ENCODE data around the gene TMEM52. TPM values are rescaled to one million over a fixed set of nuclear protein-coding genes. Genes with fewer than 3 reads are reported as not detected.

Gene TMEM52
- total RNA-seq, 2 experiments from 2014 or later = 1.7 to 2.5 TPM

- ChIA-PET POLR2A (no interaction called here), CTCF (ENCODE audit: unreplicated experiment) (no interaction called here)
- intact Hi-C loops (cut with micrococcal nuclease; ENCODE audit: unreplicated experiment) = no loop called here
- no TSS peak for BruUV-seq (replicated peaks)
- DNase-seq (ENCODE audit: low spot score) = no peak
- H3K79me2 ChIP-seq (ENCODE audit: insufficient read depth, low read depth, low read length) = no peaks in the 10 kb centered on the region
- H3K4me3 ChIP-seq (ENCODE audit: low read depth, low read length, poor library complexity, severe bottlenecking) = no peak overlapping the region
- no peak overlapping the region for H2AFZ ChIP-seq (ENCODE audit: low read length)
- H3K4me2 ChIP-seq (ENCODE audit: low read length) = no peak overlapping the region
- H3K27ac ChIP-seq (ENCODE audit: low read depth, low read length, poor library complexity, severe bottlenecking) = no peak overlapping the region
- H3K36me3 ChIP-seq (ENCODE audit: insufficient read depth, low read length) = no peaks in the 10 kb centered on the region
- H4K20me1 ChIP-seq (ENCODE audit: insufficient read depth, low read length) = no peaks in the 10 kb centered on the region
- H3K9me3 ChIP-seq (ENCODE audit: low read length) = no peaks in the 10 kb centered on the region
- no peaks in the 10 kb centered on the region for H3K9me2 ChIP-seq (ENCODE audit: insufficient read depth, low read length)
- TF ChIP-seq EZH2phosphoT487 (IDR thresholded peaks at IDR 0.05; ENCODE audit: borderline replicate concordance, low read depth, low read length) = no peak
- TF ChIP-seq, protein P1, sequence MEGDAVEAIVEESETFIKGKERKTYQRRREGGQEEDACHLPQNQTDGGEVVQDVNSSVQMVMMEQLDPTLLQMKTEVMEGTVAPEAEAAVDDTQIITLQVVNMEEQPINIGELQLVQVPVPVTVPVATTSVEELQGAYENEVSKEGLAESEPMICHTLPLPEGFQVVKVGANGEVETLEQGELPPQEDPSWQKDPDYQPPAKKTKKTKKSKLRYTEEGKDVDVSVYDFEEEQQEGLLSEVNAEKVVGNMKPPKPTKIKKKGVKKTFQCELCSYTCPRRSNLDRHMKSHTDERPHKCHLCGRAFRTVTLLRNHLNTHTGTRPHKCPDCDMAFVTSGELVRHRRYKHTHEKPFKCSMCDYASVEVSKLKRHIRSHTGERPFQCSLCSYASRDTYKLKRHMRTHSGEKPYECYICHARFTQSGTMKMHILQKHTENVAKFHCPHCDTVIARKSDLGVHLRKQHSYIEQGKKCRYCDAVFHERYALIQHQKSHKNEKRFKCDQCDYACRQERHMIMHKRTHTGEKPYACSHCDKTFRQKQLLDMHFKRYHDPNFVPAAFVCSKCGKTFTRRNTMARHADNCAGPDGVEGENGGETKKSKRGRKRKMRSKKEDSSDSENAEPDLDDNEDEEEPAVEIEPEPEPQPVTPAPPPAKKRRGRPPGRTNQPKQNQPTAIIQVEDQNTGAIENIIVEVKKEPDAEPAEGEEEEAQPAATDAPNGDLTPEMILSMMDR (conservative IDR thresholded peaks at IDR 0.05; ENCODE audit: low read length) = no peak
- peaks cover 12% of the 10 kb centered on the region for H3K4me1 ChIP-seq (ENCODE audit: insufficient read depth, low read length, poor library complexity, severe bottlenecking)
Observed at GRCh38 chr1:1917304-1917976, 1.6 kb downstream of the TMEM52 start.

- intact Hi-C loops (cut with micrococcal nuclease; ENCODE audit: unreplicated experiment) = no loop called here
- TF ChIP-seq EZH2phosphoT487 (IDR thresholded peaks at IDR 0.05; ENCODE audit: borderline replicate concordance, low read depth, low read length) = no peak
- TF ChIP-seq, protein P1 (conservative IDR thresholded peaks at IDR 0.05; ENCODE audit: low read length) = no peak
- no peaks in the 10 kb centered on the region for H4K20me1 ChIP-seq (ENCODE audit: insufficient read depth, low read length)
Observed at GRCh38 chr1:1916851-1917251, 2.2 kb downstream of the TMEM52 start.

More at GRCh38 chr1:1916851-1917251, 2.2 kb downstream of the TMEM52 start:
- Histone ChIP-seq H3K4me3 (ENCODE audit: low read depth, low read length, poor library complexity, severe bottlenecking) (no peak overlapping the region), H3K4me2 (ENCODE audit: low read length) (no peak overlapping the region), H3K79me2 (ENCODE audit: insufficient read depth, low read depth, low read length) (no peaks in the 10 kb centered on the region), H3K4me1 (ENCODE audit: insufficient read depth, low read length, poor library complexity, severe bottlenecking) (peaks cover 12% of the 10 kb centered on the region), H2AFZ (ENCODE audit: low read length) (no peak overlapping the region), H3K9me2 (ENCODE audit: insufficient read depth, low read length) (no peaks in the 10 kb centered on the region), H3K36me3 (ENCODE audit: insufficient read depth, low read length) (no peaks in the 10 kb centered on the region), H3K27ac (ENCODE audit: low read depth, low read length, poor library complexity, severe bottlenecking) (no peak overlapping the region), H3K9me3 (ENCODE audit: low read length) (no peaks in the 10 kb centered on the region)
- CTCF ChIA-PET (ENCODE audit: unreplicated experiment) = no interaction called here
- BruUV-seq (replicated peaks) = no TSS peak
- POLR2A ChIA-PET = no interaction called here
- no peak for DNase-seq (ENCODE audit: low spot score)
